GM03348 (cell line): ENCODE data around the gene RAB30.
A peak's percentile ranks its signal among the peaks of the same experiment; 100 is the strongest.

Experiments used
- DNase-seq: peaks from one replicate; pipeline ENCODE4 v3.0.0; 2012; ENCODE audit warnings: low spot score

RAB30 gene

GRCh38 chr11:83070731-83071566 is 748 bp downstream of the RAB30 start:
- DNase-seq = peak; percentile 38

DNA sequence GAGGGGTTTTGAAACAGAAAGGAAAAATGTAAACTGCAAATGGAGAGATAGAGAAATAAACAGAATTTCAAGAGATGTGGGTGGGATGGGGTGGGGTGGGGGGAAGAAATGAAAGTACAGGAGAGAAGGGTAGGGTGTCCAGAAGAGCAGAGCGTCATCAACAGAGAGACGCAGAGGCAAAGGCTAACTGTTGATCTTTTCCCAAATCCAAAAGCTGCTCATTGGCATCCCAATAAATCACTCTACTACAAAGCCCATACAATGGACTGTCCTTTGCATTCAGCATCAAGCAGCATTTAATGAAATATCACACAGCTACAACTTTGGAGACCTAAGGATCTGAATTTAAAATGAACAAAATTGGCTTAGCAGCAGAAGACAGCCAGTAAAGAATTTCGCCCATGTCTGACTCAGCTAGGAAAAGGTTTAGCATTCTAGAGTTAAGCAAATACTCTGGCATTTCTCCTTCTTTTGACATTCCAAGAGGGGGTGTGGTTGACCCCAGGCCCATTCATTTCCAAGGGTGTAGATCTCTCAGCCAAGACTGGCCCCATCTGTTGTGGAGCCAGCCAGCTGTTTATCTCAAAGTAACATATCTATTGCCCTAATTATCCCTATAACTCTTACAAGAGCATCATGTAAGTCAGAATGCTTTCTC is 1.5 kb downstream of the RAB30 start:
- DNase-seq = peak; percentile 77

GRCh38 chr11:83069441-83070043 is 2.2 kb downstream of the RAB30 start:
- DNase-seq = no peak

DNA sequence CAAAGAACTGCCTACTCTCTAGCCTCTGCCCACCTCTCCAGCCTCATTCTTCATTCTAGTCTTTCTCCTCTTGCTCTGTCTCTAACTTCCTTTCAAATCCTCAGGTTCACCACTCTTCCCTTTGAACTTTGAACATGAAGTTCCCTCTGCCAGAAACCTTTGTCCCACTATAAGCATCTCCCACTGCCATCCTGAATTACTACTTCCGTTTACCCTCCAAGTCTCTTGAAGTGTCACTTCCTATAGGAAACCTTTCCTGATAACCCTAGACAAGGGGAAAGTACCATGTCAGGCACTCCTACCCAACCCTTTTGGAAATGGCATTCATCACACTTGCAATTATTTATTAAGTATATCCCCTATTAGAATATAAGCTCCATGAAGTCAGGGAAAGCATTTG is 3.1 kb downstream of the RAB30 start:
- no peak for DNase-seq

DNA sequence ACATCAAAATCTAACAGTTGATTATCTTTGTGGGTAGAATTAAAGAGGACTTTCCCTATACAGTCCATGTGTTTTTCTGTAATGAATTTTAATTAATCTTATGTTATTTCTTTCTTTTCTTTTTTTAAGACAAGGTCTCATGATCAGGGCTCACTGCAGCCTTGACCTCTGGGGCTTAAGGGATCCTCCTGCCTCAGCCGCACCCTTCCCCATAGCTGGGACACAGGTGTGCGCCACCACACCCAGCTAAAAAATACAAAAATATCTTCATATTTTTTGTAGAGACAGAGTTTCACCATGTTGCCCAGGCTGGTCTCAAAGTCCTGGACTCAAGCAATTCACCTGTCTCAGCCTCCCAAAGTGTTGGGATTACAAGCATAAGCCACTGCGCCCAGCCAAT is 7.7 kb downstream of the RAB30 start:
- no peak for DNase-seq

DNA sequence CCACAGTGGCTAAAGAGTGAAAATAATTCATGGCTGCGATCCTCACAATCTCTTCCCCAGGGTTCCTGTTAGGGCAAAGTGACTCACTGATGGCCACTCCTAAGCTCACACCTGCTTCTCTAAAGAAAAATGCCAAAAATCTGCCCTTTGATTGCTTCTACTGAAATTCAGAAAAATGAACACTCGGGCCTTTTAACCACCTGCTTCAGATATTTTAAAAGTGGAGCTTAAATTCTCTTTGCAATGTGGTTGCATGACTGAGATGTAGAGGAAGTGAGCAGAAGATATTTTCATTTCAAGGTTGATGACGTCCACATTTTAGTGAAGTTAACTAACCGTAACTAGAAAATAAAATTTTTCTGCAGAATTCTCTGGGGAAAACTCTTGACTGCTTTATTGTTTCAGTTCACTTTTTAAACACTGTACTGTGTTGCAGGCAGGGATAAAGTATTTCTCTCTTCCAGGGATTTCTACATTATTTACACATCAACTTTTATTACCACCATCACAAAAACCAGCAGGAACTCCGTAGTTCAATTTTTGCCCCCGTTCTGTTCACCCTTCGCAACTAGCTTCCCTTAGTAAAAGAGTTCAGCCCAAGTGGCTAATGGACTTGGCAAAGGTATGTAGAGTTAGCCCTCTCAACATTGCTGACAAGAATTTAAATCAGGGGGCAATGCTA is 8.5 kb downstream of the RAB30 start:
- peak; percentile 34 for DNase-seq

DNA sequence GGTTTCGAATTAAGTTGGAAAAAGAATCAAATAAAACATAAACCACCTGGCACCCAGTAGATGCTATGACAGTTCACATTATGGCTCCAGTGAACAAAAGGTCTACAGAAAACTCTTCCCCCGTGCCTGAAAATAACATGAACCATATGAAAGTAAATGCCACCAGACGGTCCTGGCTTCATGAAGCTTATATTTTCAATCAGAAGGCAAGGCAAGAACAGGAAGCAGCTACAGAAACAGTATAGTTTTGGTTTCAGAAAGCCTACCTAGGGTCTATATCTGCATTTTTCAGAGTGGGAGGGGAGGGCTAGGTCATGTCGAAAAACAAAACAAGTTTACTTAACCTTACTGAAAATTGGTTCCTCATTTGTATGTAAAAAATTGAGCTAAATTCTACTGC is 9.8 kb downstream of the RAB30 start:
- DNase-seq = no peak

DNA sequence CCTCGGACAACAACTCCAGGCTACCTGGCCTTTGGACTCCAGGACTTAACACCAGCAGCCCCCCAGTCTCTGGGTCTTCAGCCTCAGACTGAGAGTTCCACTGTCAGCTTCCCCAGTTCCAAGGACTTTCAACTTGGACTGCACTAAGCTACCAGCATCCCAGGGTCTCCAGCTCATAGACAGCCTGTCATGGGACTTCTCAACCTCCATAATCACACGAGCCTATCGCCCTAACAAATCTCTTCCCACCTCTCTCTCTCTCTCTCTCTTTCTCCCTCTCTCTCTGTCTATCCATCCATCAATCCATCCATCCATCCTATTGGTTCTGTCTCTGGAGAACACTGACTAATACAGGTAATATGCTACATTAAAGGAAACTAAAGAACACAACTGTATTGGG is 10.7 kb downstream of the RAB30 start:
- DNase-seq = no peak

GRCh38 chr11:83057721-83058120 is 14.0 kb downstream of the RAB30 start:
- no peak for DNase-seq

DNA sequence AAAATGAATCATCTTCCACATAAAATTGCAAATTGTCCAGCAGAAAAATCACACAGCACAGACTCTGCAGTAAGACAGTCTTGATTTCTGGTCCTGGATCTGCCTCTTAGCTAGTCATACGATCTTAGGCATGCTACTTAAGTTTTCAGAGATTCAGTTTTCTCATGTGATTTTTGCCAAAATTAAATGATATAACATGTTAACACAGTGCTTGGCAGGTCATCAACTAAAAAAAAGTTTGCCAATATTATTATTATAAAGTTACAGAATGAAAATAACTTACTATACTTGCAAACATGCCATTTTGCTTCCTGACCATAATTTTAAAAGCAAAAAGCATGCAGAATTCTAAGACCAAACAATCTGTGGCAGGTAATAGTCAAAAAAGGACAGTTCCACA is 15.1 kb downstream of the RAB30 start:
- no peak for DNase-seq

DNA sequence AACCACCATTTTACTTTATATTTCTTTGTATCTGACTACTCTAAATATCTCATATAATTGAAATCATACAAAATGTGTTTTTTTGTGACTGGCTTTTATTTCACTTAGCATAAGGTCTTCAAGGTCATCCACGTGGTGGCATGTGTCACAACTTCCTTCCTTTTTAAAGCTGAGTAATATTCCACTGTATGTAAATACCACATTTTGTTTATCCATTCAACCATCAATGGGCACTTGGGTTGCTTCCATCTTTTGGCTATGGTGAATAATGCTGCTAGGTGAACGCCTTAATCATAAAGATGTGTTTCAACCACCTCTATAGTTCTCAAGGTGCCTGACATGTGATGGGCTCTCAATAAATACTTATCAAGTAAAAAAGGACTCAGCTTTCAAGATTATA is 15.5 kb downstream of the RAB30 start:
- DNase-seq = no peak

DNA sequence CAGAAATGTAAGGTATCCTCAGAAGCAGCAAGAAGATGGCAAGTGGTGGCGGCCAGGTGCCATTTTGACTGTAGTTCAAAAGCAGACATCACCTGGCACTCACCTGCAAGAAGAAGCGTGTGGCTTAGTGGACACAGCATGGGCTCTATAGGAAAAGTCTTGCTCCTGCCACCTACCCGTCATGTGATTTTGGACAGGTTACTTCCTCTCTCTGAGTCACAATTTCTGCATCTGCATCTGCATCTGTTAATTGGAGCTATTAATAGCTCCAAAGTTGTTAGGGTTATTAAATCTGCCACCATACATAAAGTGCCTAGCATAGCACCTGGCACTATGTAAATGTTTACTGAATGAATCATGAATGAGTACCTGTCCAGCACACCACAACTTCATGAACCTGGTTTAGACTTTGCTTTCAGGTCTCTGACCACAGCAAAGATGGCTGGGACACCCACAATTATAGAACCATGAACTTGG is 16.8 kb downstream of the RAB30 start:
- DNase-seq = no peak

DNA sequence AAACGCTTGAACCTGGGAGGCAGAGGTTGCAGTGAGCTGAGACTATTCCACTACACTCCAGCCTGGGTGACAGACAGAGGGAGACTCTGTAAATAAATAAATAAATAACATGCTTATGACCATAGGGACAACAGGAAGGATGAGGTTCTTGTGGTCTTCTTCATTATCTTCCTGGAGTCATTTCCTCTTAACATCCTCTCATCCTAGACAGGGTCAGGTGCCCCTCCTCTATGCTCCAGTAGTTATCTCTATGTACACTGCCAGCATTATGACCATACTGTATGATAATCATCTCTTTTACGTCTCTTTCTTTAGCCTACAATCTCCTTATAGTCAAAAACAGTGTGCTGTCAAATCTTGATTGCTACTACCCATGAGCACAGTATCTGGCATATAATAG is 17.7 kb downstream of the RAB30 start:
- DNase-seq = no peak

DNA sequence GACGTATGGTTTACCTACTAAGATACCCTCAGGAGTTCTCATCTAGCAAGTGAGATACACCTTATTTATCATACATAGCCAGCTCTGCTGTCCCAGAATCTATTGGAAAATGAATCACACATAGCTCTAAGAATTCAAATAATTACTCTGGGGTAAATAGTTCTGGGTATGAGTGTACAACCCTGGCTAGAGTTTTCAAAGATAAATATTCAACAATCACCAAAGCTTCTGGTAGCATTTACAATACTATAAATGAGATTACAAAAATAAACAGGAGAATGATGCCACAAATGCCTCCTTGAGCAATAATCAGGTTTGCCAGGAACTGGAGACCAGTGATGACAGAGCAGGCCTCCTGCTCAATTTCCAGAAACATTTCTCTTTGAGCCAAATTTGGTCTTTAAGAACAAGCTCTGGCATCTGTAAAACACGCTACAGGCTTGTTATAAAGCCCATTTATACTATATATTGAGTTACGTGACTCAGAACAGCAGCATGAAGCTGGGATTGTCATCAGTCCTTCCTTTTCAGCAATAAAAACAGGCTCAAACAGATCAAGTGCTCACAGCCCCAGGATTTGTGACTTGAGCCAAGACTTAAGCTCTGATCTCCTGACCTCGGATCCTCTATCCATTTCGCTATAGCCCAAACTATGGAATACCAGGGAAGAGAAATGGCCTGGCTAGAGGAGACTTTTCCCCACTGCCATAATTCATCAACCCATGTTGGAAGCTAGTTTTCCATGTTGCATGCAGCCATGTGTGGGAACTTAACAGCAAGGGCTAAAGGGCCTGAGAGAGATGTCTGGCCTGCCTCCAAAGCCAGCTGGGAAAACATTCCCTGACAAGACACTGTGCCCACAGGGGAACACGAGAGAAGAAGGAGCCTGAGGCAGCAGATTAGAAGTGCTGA is 19.7 kb downstream of the RAB30 start:
- peak; percentile 78 for DNase-seq

- DNase-seq = no peak
These were observed 24.0 kb downstream of the RAB30 start for GRCh38 chr11:83047515-83048225.

- DNase-seq = no peak
These were observed 25.0 kb downstream of the RAB30 start for GRCh38 chr11:83046621-83047172.

GRCh38 chr11:83044958-83045712 is 26.6 kb downstream of the RAB30 start:
- DNase-seq = peak; percentile 61

GRCh38 chr11:83042964-83043711 is 28.6 kb downstream of the RAB30 start:
- DNase-seq = peak; percentile 14

DNA sequence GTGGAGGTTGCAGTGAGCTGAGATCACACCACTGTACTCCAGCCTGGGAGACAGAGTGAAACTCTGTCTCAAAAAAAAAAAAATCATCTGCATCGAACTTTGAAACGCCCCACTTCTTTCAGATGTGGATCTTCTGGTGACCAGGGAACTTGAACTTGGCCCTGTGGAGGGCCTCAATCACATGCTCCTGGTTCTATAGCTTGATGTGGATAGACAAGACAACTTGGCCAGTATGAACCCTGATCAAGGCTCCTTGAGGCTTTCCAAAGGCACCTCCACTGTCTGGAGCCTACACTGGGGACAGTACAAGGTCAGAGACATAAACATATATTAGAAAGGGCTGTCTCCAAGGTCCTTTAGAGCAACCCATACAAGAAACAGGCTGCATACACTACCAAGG is 30.6 kb downstream of the RAB30 start:
- DNase-seq = no peak
